Measurements from ENCODE around the gene SLC12A3.

GRCh38 chr16:56847173-56847910, 17.7 kb upstream of the SLC12A3 start:
- TF ChIP-seq, protein P1, sequence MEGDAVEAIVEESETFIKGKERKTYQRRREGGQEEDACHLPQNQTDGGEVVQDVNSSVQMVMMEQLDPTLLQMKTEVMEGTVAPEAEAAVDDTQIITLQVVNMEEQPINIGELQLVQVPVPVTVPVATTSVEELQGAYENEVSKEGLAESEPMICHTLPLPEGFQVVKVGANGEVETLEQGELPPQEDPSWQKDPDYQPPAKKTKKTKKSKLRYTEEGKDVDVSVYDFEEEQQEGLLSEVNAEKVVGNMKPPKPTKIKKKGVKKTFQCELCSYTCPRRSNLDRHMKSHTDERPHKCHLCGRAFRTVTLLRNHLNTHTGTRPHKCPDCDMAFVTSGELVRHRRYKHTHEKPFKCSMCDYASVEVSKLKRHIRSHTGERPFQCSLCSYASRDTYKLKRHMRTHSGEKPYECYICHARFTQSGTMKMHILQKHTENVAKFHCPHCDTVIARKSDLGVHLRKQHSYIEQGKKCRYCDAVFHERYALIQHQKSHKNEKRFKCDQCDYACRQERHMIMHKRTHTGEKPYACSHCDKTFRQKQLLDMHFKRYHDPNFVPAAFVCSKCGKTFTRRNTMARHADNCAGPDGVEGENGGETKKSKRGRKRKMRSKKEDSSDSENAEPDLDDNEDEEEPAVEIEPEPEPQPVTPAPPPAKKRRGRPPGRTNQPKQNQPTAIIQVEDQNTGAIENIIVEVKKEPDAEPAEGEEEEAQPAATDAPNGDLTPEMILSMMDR (IDR thresholded peaks at IDR 0.05; ENCODE audit: poor library complexity): no peak
- TF ChIP-seq EZH2phosphoT487 (IDR thresholded peaks at IDR 0.05; ENCODE audit: low read depth, severe bottlenecking, unreplicated experiment) (no peak), EZH2 (IDR thresholded peaks at IDR 0.05; ENCODE audit: borderline replicate concordance) (no peak)

Measured in hepatocyte (in vitro differentiated cells).